H1 (cell line): Measurements from ENCODE around the gene GPR61. TPM values are rescaled to one million over a fixed set of nuclear protein-coding genes. Genes with fewer than 3 reads are reported as not detected.

Experiments
- CHD7 ChIP-seq: fragments of 300-600 bp; sonication (generic); IDR thresholded peaks from 2 replicates; pipeline ENCODE4 v1.7.1; 2012; ENCODE audit warnings: low read length, moderate library complexity, mild to moderate bottlenecking, inconsistent platforms; ENCODE audit not compliant: insufficient replicate concordance
- GTF2F1 ChIP-seq: IDR thresholded peaks from 2 replicates; pipeline ENCODE4 v1.6.1; 2012; ENCODE audit warnings: low read depth, low read length, improper control_type of control experiment, borderline replicate concordance
- HDAC6 ChIP-seq: IDR thresholded peaks from one replicate; pipeline ENCODE4 v1.7.1; 2012; ENCODE audit warnings: low read depth, mild to moderate bottlenecking, inconsistent platforms, low read length, moderate library complexity
- SP1 ChIP-seq: IDR thresholded peaks from 2 replicates; pipeline ENCODE4 v1.6.1; 2011; ENCODE audit warnings: low read depth, low read length
- polyA plus RNA-seq, 7 experiments: library from polyadenylated mRNA; depleted of rRNA in 3 of 7; stranded (reverse) in 5 of 7; unstranded in 2 of 7; fragments of >200 nt in 5 of 7; fragments of 200-250 nt in 2 of 7; gene quantifications; 1 replicate in 5 of 7; 2 replicates in 1 of 7; 4 replicates in 1 of 7; pipeline versions ENCODE4 v1.2.1 to v1.2.3, GENCODE V29; 2011 to 2013; ENCODE audit warnings: missing spikeins in 2 of 7, mixed read lengths in 2 of 7
- total RNA-seq: library from RNA; stranded (reverse); fragmentation: NEBNext Ultra II Directional; extraction: Animal tissue kit (Norgen Biotek cat#: 25700); gene quantifications from 2 replicates; pipeline ENCODE4 v1.2.1, GENCODE V29; 2021

The GPR61 gene
- total and polyA plus RNA-seq, 2 of the 8 experiments (the other 6 are each of a cell fraction or from before 2014, with no cell fraction given) = 0.41 to 0.53 TPM

- TF ChIP-seq CHD7 (no peak), GTF2F1 (no peak), HDAC6 (no peak), SP1 (no peak)
- TF ChIP-seq, all 59 proteins: peak for 0
These were observed 34.7 kb upstream of the GPR61 start (continued) for GRCh38 chr1:109504974-109505373.
